Transverse colon (tissue), 4 donors: ENCODE data around the gene LIPI.

Experiments used
- CTCF ChIP-seq, 5 experiments: fragments of 200-600 bp in 3 of 5; fragments of 450-650 bp in 2 of 5; sonication (generic) in 3 of 5; IDR thresholded peaks; 1 replicate in 2 of 5; 2 replicates in 3 of 5; pipeline ENCODE4 v1.5.1; 2016 to 2017; ENCODE audit warnings: antibody characterized with exemption in 5 of 5, inconsistent platforms in 3 of 5, mild to moderate bottlenecking in 2 of 5, moderate library complexity in 1 of 5
- POLR2A ChIP-seq: fragments of 450-650 bp; IDR thresholded peaks from one replicate; pipeline ENCODE4 v1.6.1; 2016; ENCODE audit warnings: antibody characterized with exemption, mild to moderate bottlenecking, moderate library complexity
- POLR2AphosphoS5 ChIP-seq, 3 donors: sonication (generic); formaldehyde crosslinking; IDR thresholded peaks; one replicate each; pipeline ENCODE4 v1.6.1; 2016; ENCODE audit warnings: antibody characterized with exemption in 3 of 3

DNA sequence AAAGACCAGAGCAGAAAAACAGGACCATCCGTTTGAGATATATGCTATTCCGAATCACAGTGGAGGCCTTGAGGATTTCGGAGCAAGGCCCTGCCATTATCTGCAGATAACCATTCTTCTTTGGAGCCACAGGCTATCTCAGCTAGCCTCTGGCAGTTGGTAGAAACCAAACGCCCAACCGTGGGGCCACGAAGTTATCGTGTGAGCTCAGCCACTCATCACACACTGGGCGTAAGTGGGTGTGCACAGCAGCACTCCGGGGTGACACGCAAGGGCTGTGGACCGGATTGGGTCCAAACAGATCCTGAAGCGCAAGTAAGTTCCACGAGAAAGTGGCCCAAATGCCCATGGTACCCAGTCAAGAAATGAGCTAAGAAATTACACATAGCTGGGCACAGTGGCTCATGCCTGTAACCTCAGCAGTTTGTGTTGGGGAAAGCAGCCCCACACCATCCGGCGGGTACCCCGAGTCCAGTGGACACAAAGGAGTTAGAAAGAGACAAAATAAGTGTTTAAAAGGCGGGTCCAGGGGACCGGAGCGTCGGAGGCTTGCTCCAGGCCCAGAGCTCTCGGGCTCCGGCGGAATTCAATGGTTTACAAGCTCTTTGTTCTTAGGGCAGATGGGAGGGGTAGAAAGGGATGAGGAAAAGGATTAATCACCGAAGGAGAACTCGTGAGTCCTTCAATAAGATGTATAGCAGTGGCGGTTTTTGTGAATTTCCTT is 130.6 kb downstream of the LIPI start:
- TF ChIP-seq POLR2A = no peak
- TF ChIP-seq POLR2AphosphoS5 (IDR thresholded peaks at IDR 0.05) = no peak
- no peak for TF ChIP-seq CTCF (IDR thresholded peaks at IDR 0.05)
